GM12801 (cell line): ENCODE measurements around the gene MYEOV.

ENCODE experiments used
- CTCF ChIP-seq: IDR thresholded peaks from one replicate; pipeline ENCODE4 v1.5.1; 2011; ENCODE audit warnings: control low read depth; ENCODE audit not compliant: insufficient read length; ENCODE audit errors: extremely low read depth

The MYEOV gene

GRCh38 chr11:69335007-69335780 is 41.2 kb downstream of the MYEOV start:
- TF ChIP-seq CTCF: no peak

- no peak for TF ChIP-seq CTCF
Observed at GRCh38 chr11:69335781-69336405, 41.9 kb downstream of the MYEOV start.

GRCh38 chr11:69337211-69337721 is 43.3 kb downstream of the MYEOV start:
- no peak for TF ChIP-seq CTCF

- no peak for TF ChIP-seq CTCF
Observed at GRCh38 chr11:69339041-69339733, 45.2 kb downstream of the MYEOV start.

GRCh38 chr11:69339983-69340565 is 46.1 kb downstream of the MYEOV start:
- TF ChIP-seq CTCF: no peak

GRCh38 chr11:69342588-69343330 is 48.8 kb downstream of the MYEOV start:
- TF ChIP-seq CTCF: no peak
